ENCODE data around the gene ITGB4. TPM values are rescaled to one million over a fixed set of nuclear protein-coding genes. Genes with fewer than 3 reads are reported as not detected.

The ITGB4 gene
- total and polyA plus RNA-seq, 9 of the 15 experiments (the other 6 are each of a cell fraction or from before 2014, with no cell fraction given), result 0.05 to 2.8 (median 0.76) TPM; not detected in 3

DNA sequence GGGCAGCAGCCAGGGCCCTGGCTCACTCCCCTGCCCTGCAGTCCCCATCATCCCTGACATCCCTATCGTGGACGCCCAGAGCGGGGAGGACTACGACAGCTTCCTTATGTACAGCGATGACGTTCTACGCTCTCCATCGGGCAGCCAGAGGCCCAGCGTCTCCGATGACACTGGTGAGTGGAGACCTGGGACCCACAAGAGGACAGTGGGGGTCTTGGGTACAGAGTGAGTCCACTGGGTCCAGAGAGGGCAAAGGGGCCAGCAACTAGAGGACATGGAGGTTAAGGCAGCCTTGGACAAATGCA lies 31.1 kb downstream of the ITGB4 start (continued):
- TF ChIP-seq AFF1 (IDR thresholded peaks at IDR 0.05; ENCODE audit: low read depth in 1 of 2, partially characterized antibody in 2 of 2), result no peak
- TF ChIP-seq ELK1 (CRISPR knock-in tag; IDR thresholded peaks at IDR 0.05), result no peak
- TF ChIP-seq HOMEZ (CRISPR knock-in tag; IDR thresholded peaks at IDR 0.05), result no peak
- TF ChIP-seq, protein P1, sequence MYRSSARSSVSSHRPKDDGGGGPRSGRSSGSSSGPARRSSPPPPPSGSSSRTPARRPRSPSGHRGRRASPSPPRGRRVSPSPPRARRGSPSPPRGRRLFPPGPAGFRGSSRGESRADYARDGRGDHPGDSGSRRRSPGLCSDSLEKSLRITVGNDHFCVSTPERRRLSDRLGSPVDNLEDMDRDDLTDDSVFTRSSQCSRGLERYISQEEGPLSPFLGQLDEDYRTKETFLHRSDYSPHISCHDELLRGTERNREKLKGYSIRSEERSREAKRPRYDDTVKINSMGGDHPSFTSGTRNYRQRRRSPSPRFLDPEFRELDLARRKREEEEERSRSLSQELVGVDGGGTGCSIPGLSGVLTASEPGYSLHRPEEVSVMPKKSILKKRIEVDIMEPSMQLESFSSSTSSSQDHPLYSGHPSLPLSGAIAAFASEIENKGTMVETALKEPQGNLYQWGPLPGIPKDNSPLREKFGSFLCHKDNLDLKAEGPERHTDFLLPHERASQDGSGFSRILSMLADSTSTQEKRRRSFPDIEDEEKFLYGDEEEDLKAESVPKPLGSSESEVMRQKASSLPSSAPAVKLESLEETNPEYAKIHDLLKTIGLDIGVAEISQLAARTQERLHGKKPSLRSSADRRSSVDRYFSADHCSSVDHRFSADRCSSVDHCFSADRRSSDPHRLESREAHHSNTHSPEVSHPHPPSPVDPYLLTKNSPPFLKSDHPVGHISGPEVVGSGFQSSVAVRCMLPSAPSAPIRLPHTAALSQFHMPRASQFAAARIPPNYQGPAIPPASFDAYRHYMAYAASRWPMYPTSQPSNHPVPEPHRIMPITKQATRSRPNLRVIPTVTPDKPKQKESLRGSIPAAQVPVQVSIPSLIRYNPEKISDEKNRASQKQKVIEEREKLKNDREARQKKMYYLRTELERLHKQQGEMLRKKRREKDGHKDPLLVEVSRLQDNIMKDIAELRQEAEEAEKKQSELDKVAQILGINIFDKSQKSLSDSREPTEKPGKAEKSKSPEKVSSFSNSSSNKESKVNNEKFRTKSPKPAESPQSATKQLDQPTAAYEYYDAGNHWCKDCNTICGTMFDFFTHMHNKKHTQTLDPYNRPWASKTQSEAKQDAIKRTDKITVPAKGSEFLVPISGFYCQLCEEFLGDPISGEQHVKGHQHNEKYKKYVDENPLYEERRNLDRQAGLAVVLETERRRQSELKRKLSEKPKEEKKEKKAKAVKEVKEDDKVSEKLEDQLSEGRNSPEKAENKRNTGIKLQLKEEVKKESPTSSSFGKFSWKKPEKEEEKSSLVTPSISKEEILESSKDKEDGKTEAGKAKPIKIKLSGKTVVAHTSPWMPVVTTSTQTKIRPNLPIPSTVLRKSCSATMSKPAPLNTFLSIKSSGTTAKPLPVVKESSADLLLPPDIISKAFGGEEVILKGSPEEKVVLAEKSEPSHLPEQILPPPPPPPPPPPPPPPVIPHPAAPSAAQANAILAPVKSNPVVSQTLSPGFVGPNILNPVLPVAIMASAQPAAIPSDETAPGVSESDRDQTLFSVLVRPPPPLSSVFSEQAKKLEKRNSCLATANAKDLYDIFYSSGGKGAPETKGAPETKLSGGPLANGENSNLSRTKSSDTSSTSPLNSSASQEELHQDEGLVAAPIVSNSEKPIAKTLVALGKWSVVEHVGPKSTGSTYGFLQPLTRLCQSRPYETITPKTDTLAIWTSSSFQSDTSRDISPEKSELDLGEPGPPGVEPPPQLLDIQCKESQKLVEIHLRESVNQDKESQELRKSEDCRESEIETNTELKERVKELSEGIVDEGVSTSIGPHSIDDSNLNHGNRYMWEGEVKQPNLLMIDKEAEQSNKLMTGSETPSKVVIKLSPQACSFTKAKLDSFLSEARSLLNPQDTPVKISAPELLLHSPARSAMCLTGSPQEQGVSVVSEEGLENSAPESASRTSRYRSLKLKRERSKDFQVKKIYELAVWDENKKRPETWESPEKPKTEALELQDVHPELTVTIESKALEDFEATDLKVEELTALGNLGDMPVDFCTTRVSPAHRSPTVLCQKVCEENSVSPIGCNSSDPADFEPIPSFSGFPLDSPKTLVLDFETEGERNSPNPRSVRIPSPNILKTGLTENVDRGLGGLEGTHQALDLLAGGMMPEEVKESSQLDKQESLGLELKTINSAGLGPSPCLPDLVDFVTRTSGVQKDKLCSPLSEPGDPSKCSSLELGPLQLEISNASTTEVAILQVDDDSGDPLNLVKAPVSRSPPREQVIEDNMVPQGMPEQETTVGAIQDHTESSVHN (IDR thresholded peaks at IDR 0.05; ENCODE audit: borderline replicate concordance in 1 of 2, low read depth in 1 of 2), result no peak
- no peak for TF ChIP-seq NFE2 (IDR thresholded peaks at IDR 0.05; ENCODE audit: low read depth)
- no peak for TF ChIP-seq ZNF277 (CRISPR knock-in tag; IDR thresholded peaks at IDR 0.05; ENCODE audit: borderline replicate concordance)

Data from K562 (cell line).